GM06990 (cell line): ENCODE results near the gene ERC1.

ENCODE experiments used
- DNase-seq: peaks from one replicate; pipeline ENCODE4 v3.0.0-alpha.2; 2011; ENCODE audit not compliant: insufficient read length; ENCODE audit errors: extremely low read depth
- H3K27me3 ChIP-seq: replicated peaks from 2 replicates; pipeline ENCODE4 v1.6.0; 2011; ENCODE audit warnings: low read length; ENCODE audit not compliant: control insufficient read depth, insufficient read depth
- H3K36me3 ChIP-seq: 2 replicates; pipeline ENCODE4 v1.5.1; 2011; ENCODE audit warnings: low read length; ENCODE audit not compliant: control insufficient read depth, insufficient read depth
- H3K4me3 ChIP-seq: replicated peaks from 2 replicates; pipeline ENCODE4 v1.5.1; 2011; ENCODE audit warnings: low read depth, mild to moderate bottlenecking, control low read depth, low read length
- CTCF ChIP-seq: IDR thresholded peaks from 2 replicates; pipeline ENCODE4 v1.5.1; 2011; ENCODE audit warnings: low read length, control low read depth, mild to moderate bottlenecking, inconsistent platforms; ENCODE audit not compliant: insufficient read depth, poor library complexity, severe bottlenecking

Gene ERC1

DNA sequence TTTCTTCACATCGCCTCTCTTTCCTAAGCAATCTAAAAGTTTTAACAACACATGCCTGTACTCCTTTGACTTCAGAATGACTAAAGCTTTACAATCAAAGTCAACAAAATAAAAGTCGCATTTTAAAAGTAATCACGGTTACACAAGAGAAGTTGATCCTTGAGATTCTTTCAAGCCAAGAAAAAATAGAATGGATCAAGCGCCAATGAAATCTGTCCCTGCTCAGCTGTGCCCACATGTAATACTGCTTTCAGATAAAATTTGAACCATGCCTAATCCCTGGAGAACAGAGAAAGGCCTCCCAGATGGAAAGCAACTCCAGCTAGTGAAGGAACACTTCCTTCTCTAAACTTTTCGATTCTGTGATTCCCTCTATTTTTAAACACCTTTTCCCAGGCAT, 490.3 kb downstream of the ERC1 start:
- Histone ChIP-seq H3K4me3 (no peak overlapping the region), H3K36me3 (no peaks in the 10 kb centered on the region), H3K27me3 (no peaks in the 10 kb centered on the region; the same call in 1 of the 2 replicates)
- DNase-seq = no peak
- TF ChIP-seq CTCF = no peak

- TF ChIP-seq CTCF = no peak
- DNase-seq = no peak
- H3K4me3 ChIP-seq = no peak overlapping the region
- no peaks in the 10 kb centered on the region for H3K36me3 ChIP-seq
- no peaks in the 10 kb centered on the region; the same call in 1 of the 2 replicates for H3K27me3 ChIP-seq
Observed at GRCh38 chr12:1481906-1482305, 490.9 kb downstream of the ERC1 start.

GRCh38 chr12:1488908-1489381, 497.9 kb downstream of the ERC1 start:
- no peak overlapping the region for H3K4me3 ChIP-seq
- no peak for DNase-seq
- no peaks in the 10 kb centered on the region for H3K36me3 ChIP-seq
- TF ChIP-seq CTCF = no peak
- H3K27me3 ChIP-seq = no peaks in the 10 kb centered on the region

- Histone ChIP-seq H3K27me3 (no peaks in the 10 kb centered on the region), H3K36me3 (no peaks in the 10 kb centered on the region), H3K4me3 (no peak overlapping the region)
- no peak for DNase-seq
- TF ChIP-seq CTCF = no peak
Observed at GRCh38 chr12:1491983-1492697, 501.1 kb downstream of the ERC1 start.

- no peak for TF ChIP-seq CTCF
- Histone ChIP-seq H3K4me3 (no peak overlapping the region), H3K27me3 (no peaks in the 10 kb centered on the region; the same call in 1 of the 2 replicates), H3K36me3 (no peaks in the 10 kb centered on the region)
- no peak for DNase-seq
Observed at GRCh38 chr12:1493781-1494565, 502.9 kb downstream of the ERC1 start.
